Panc1 (cell line): ENCODE results near the gene ADGRA1. TPM values are rescaled to one million over a fixed set of nuclear protein-coding genes. Genes with fewer than 3 reads are reported as not detected.

Experiments
- ATAC-seq: fragments of 200-7000 bp; cut with Tn5 transposase; 2 replicates; pipeline ENCODE4 v1.9.1; 2020; ENCODE audit warnings: mild to moderate bottlenecking, moderate library complexity
- BruUV-seq: library from RNA; stranded (reverse); fragments of 400-500 nt; replicated peaks from 2 replicates; lab custom pipeline; 2021; lab: Mats Ljungman, UMichigan
- CTCF ChIA-PET: fragments of 300-600 bp; sonication (Branson Sonifier 250); formaldehyde crosslinking; loops from one replicate; lab custom pipeline; 2022; ENCODE audit warnings: antibody characterized with exemption; lab: Charles Lee
- POLR2A ChIA-PET: fragments of 300-600 bp; sonication (Branson Sonifier 250); formaldehyde crosslinking; loops from one replicate; lab custom pipeline; 2022; ENCODE audit warnings: antibody characterized with exemption; lab: Charles Lee
- DNase-seq: peaks from one replicate; pipeline ENCODE4 v3.0.0-alpha.2; 2010; ENCODE audit warnings: low read depth, low spot score
- H3K27ac ChIP-seq: 2 replicates; pipeline ENCODE4 v1.5.1; 2011; ENCODE audit warnings: mild to moderate bottlenecking, low read length, inconsistent platforms
- H3K27me3 ChIP-seq: fragments of 200-500 bp; sonication (Bioruptor generic); 2 replicates; pipeline ENCODE4 v1.6.0; 2014; ENCODE audit warnings: low read length, inconsistent platforms; ENCODE audit not compliant: control insufficient read depth, insufficient read depth
- H3K36me3 ChIP-seq: fragments of 200-500 bp; sonication (Bioruptor generic); 2 replicates; pipeline ENCODE4 v1.5.1; 2014; ENCODE audit warnings: inconsistent platforms, mild to moderate bottlenecking, low read length, moderate library complexity; ENCODE audit not compliant: control insufficient read depth, insufficient read depth
- H3K4me1 ChIP-seq: 2 replicates; pipeline ENCODE4 v1.5.1; 2011; ENCODE audit warnings: inconsistent platforms, mild to moderate bottlenecking, low read length, moderate library complexity; ENCODE audit not compliant: control insufficient read depth, insufficient read depth
- H3K4me3 ChIP-seq, 2 experiments: 2 replicates each; pipeline ENCODE4 v1.5.1; 2011 to 2012; ENCODE audit warnings: low read depth in 2 of 2, low read length in 2 of 2, mild to moderate bottlenecking in 2 of 2, inconsistent platforms in 1 of 2, moderate library complexity in 1 of 2
- H3K9me3 ChIP-seq: fragments of 200-500 bp; sonication (Bioruptor generic); 2 replicates; pipeline ENCODE4 v1.5.1; 2014; ENCODE audit warnings: low read depth, mild to moderate bottlenecking, inconsistent platforms, low read length, moderate library complexity; ENCODE audit not compliant: control insufficient read depth, insufficient read depth
- CTCF ChIP-seq: fragments of 450-650 bp; IDR thresholded peaks from 2 replicates; pipeline ENCODE4 v1.5.1; 2017; ENCODE audit warnings: mild to moderate bottlenecking
- POLR2AphosphoS5 ChIP-seq: IDR thresholded peaks from 2 replicates; pipeline ENCODE4 v1.6.1; 2012; ENCODE audit warnings: mild to moderate bottlenecking, low read depth, low read length, moderate library complexity
- REST ChIP-seq, 2 experiments: IDR thresholded peaks; 2 replicates each; pipeline ENCODE4 v1.6.1; 2011 to 2012; ENCODE audit warnings: low read depth in 2 of 2, control low read depth in 1 of 2, low read length in 1 of 2, mild to moderate bottlenecking in 1 of 2, moderate library complexity in 1 of 2; ENCODE audit not compliant: insufficient read depth in 1 of 2
- SIN3A ChIP-seq: IDR thresholded peaks from 2 replicates; pipeline ENCODE4 v1.6.1; 2012; ENCODE audit warnings: low read depth, mild to moderate bottlenecking, low read length, moderate library complexity, borderline replicate concordance; ENCODE audit not compliant: insufficient read depth
- TCF7L2 ChIP-seq: IDR thresholded peaks from 2 replicates; pipeline ENCODE4 v1.6.1; 2011; ENCODE audit warnings: mild to moderate bottlenecking, low read depth, low read length, inconsistent platforms
- in situ Hi-C: cut with HindIII; loops from 2 replicates; pipeline ENCODE4 v1.10.0; 2016; ENCODE audit warnings: low sequenced_read_pairs, low pct_unique_long_range_greater_than_20kb
- intact Hi-C: fragments of 100-400 bp; cut with micrococcal nuclease; formaldehyde crosslinking; loops from one replicate; pipeline ENCODE4 v1.10.0; 2022; ENCODE audit not compliant: unreplicated experiment
- total RNA-seq: library from RNA; stranded (reverse); gene quantifications from one replicate; pipeline ENCODE4 v1.2.1, GENCODE V29; 2021; ENCODE audit not compliant: unreplicated experiment

ADGRA1 gene
- total RNA-seq, 1 experiment from 2014 or later: 0.05 TPM

- intact Hi-C loops (no loop called here), in situ Hi-C loops (no loop called here)
- BruUV-seq: no TSS peak
- H3K36me3 ChIP-seq: no peaks in the 10 kb centered on the region
- no peak for TF ChIP-seq CTCF
- no peak for TF ChIP-seq TCF7L2
- TF ChIP-seq SIN3A: no peak
- TF ChIP-seq REST (IDR thresholded peaks at IDR 0.05; ENCODE audit: insufficient read depth in 1 of 2, low read depth in 2 of 2, low read length in 1 of 2): no peak
- TF ChIP-seq POLR2AphosphoS5: no peak
- no peaks in the 10 kb centered on the region for H3K4me1 ChIP-seq
- no peak overlapping the region for H3K27ac ChIP-seq
- ATAC-seq (no peak), DNase-seq (no peak)
- ChIA-PET POLR2A (no interaction called here), CTCF (no interaction called here)
- H3K9me3 ChIP-seq: no peaks in the 10 kb centered on the region
- no peak overlapping the region for H3K4me3 ChIP-seq
- H3K27me3 ChIP-seq: peaks cover 2% of the 10 kb centered on the region; the same call in 1 of the 2 replicates
Observed at GRCh38 chr10:133060022-133060421, 27.7 kb upstream of the ADGRA1 start.

- TF ChIP-seq CTCF (no peak), SIN3A (no peak), TCF7L2 (no peak), REST (IDR thresholded peaks at IDR 0.05; ENCODE audit: insufficient read depth in 1 of 2, low read depth in 2 of 2, low read length in 1 of 2) (no peak), POLR2AphosphoS5 (no peak)
- Histone ChIP-seq H3K27me3 (peaks cover 2% of the 10 kb centered on the region; the same call in 1 of the 2 replicates), H3K9me3 (no peaks in the 10 kb centered on the region), H3K36me3 (no peaks in the 10 kb centered on the region), H3K4me3 (no peak overlapping the region), H3K27ac (no peak overlapping the region), H3K4me1 (no peaks in the 10 kb centered on the region)
- ATAC-seq: no peak
- BruUV-seq: no TSS peak
- intact Hi-C loops: no loop called here
- in situ Hi-C loops: no loop called here
- ChIA-PET CTCF (no interaction called here), POLR2A (no interaction called here)
- no peak for DNase-seq
Observed at GRCh38 chr10:133060466-133060865, 27.3 kb upstream of the ADGRA1 start.
